ENCODE results near the gene BBX.

The BBX gene

DNA sequence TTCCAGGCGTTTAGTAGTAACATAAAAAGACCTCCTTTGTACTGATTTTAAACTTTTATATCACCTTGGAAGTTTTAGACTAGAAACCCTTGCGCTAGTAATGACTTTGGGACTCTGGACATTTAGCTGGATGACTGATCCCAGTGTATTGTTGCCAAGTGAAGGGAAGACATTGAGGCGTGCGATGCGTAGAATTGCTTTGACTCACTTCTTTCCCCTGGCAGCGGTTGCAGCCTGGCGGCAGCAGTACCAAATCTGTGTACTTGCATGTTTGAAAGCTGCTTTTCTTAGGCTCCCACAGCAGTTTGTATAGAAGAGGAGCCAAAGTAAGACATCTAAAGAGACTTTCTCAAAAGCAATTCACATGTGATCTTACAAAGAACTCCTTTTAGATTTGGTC is 151.6 kb downstream of the BBX start:
- no peak for DNase-seq (ENCODE audit: extremely low read depth, low read depth)
- no peak overlapping the region for H3K4me3 ChIP-seq (replicated peaks; ENCODE audit: low read depth, low read length)
- TF ChIP-seq, protein P1, sequence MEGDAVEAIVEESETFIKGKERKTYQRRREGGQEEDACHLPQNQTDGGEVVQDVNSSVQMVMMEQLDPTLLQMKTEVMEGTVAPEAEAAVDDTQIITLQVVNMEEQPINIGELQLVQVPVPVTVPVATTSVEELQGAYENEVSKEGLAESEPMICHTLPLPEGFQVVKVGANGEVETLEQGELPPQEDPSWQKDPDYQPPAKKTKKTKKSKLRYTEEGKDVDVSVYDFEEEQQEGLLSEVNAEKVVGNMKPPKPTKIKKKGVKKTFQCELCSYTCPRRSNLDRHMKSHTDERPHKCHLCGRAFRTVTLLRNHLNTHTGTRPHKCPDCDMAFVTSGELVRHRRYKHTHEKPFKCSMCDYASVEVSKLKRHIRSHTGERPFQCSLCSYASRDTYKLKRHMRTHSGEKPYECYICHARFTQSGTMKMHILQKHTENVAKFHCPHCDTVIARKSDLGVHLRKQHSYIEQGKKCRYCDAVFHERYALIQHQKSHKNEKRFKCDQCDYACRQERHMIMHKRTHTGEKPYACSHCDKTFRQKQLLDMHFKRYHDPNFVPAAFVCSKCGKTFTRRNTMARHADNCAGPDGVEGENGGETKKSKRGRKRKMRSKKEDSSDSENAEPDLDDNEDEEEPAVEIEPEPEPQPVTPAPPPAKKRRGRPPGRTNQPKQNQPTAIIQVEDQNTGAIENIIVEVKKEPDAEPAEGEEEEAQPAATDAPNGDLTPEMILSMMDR (IDR thresholded peaks at IDR 0.05; ENCODE audit: low read depth, low read length, missing control alignments), result no peak

DNA sequence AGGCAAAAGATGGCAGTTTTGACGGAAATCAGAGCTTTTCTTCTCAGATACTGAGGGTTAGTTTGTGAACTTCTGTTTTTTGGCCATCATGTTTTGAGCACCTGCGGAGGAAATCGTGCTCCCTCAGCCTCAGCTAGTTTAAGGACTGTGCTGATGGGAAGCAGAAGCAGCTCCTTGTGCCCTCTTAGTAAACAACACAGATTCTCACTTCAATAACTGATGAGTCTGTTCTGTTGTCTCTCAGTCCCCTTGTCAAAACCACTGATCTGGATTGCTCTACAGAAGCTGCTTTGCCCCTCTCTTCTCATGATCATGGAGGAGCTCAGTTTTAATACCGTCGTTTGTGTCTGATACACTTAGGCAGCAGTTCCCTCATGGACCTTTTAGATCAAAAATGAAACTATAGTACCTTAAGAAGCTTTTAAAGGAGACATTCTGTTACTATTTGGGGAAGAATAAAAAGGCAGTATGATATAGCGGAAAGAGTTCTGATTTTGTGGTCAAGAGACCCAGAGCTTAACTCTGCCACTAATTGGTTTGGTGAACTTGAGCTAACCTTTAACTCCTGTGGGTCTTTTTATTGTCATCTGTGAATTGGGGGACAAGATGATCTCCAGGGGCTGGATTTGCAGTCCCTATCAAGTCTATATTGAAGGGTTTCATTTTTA is 152.6 kb downstream of the BBX start:
- H3K4me3 ChIP-seq (replicated peaks; ENCODE audit: low read depth, low read length), result no peak overlapping the region
- DNase-seq (ENCODE audit: extremely low read depth, low read depth), result no peak
- TF ChIP-seq, protein P1 (IDR thresholded peaks at IDR 0.05; ENCODE audit: low read depth, low read length, missing control alignments), result no peak

DNA sequence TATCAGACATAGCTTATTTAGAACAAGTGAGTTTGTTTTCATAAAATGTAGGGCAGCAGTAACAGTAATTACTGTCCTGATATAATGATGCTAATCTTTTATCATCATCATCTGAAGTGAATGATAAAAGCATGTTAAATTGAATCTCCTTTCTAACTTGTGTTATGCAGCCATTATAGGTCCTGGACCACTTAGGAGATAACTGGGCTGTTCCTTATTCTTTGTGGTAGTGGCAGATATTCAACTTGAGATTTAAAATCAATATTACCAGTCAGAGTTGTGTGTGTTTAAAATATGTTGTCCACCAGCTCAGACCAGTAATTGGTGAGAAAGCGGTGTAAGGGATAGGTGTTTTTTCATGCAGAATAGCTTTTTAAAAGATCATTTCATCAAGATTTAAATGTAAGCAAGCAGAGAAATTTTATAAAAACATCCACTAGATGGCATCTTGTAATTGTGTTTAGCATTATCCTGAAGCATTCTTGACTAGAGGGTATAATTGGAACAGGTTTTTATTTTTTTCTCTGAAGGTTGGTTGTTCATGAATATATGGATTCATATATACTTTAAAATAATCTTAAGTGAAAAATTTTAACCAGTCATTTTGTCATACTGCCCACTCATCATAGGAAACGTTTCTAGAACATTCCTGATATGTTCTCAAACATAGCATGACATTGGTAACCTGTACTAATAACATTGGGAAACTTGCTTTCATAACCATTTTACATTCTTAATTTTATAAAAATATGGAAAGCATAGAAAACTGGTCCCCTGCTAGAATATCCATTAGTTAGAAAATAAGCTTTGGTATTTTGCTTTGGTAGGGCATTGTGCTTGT is 153.9 kb downstream of the BBX start:
- TF ChIP-seq, protein P1 (IDR thresholded peaks at IDR 0.05; ENCODE audit: low read depth, low read length, missing control alignments), result peak; percentile 14

DNA sequence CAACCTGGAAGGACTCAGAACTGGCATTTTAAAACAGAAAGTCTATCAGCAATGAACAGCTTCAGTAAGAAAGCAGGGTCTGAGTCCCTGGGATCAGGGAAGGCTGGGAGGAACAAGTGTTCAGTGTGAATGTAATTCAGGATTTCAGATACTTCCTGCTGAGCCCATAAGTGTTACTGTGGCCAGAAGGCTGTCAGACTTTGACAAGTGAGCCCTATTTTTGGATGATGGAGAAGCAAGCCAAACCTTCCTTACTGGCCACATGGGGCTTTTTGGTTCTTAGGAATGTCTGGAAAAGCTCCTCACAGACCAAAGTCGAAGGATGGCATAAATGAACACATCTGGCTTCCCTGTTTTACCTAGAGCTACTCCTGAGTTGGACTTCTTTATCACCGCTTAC is 157.2 kb downstream of the BBX start:
- TF ChIP-seq, protein P1 (IDR thresholded peaks at IDR 0.05; ENCODE audit: low read depth, low read length, missing control alignments), result no peak
- no peak for DNase-seq (ENCODE audit: extremely low read depth, low read depth)
- no peak overlapping the region for H3K4me3 ChIP-seq (replicated peaks; ENCODE audit: low read depth, low read length)

More for the DNA sequence above, 153.9 kb downstream of the BBX start:
- no peak for DNase-seq (ENCODE audit: extremely low read depth, low read depth)
- no peak overlapping the region for H3K4me3 ChIP-seq (replicated peaks; ENCODE audit: low read depth, low read length)

DNA sequence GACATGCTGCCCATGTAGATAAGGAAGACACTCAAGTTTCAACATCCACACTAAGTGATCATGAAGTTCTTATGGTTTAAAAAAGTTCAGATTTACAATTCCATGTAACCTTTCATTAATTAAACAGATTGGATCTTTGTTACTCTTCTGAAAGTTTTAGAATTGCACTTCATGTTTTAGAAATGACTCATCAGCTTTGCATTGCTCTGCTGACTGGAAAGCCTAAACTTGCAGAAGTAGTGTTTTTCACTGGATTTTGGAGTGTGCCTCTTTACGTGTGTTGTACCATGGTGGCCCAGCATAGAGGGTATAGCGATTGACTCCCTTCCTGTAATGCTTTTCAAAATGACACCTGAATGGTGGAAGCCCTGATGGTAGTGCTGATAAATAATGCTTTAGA is 157.9 kb downstream of the BBX start:
- DNase-seq (ENCODE audit: extremely low read depth, low read depth), result no peak
- H3K4me3 ChIP-seq (replicated peaks; ENCODE audit: low read depth, low read length), result no peak overlapping the region
- TF ChIP-seq, protein P1 (IDR thresholded peaks at IDR 0.05; ENCODE audit: low read depth, low read length, missing control alignments), result no peak

DNA sequence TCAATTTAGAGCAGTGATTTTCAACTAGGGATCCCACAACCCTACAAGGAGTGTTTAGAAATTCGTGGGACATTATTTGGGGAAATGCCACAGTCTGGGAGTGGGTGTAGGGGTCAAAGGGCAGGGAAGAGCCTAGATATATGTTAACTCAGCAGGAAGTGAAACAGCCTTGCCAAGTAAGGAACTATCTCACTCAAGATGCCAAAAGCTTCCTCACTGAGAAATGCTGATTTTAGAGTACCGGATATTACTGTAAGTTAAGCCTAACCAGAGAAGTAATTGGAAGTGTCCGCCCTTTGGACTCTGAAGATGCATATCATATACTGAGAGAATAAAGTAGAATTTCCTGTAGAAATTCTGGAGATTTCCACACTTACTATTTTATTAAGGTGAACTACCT is 158.6 kb downstream of the BBX start:
- DNase-seq (ENCODE audit: extremely low read depth, low read depth), result no peak
- TF ChIP-seq, protein P1 (IDR thresholded peaks at IDR 0.05; ENCODE audit: low read depth, low read length, missing control alignments), result no peak
- H3K4me3 ChIP-seq (replicated peaks; ENCODE audit: low read depth, low read length), result no peak overlapping the region
